ENCODE results near the gene TRIP13.
"Not testable (repeated sequence)": the region's sequence is repeated elsewhere in the genome, so short reads cannot be mapped to it uniquely, and the experiment has no call there.

Gene TRIP13

DNA sequence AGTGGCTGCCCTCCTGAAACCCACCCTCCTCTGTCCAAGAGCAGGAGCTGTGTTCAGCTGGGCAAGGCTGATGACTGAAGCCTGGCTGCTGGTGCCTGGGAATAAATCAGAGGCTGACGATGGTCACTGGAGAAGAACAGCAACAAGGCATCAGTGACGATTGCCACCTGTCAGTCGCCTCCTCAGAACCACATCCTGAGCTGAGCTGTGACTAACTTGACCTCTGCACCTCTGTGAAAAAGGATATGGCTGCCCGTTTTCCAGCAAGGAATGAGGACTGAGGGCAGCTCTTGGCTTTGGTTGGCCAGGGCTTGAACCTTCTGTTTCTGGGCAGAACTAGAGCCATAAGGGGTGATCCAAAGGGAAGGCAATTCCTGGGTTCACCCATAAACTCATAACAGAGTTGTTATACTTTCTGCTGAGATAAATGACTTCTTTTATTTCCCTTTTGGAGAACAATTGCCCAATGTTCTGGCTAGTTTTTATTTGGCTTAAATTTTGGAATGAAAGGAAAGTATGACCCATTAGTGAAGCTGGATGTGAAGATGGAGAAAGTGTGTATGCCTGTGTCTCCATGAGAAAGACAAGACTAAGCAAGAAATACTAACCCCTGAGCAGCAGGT, 40.1 kb downstream of the TRIP13 start:
- TF ChIP-seq, protein P1, sequence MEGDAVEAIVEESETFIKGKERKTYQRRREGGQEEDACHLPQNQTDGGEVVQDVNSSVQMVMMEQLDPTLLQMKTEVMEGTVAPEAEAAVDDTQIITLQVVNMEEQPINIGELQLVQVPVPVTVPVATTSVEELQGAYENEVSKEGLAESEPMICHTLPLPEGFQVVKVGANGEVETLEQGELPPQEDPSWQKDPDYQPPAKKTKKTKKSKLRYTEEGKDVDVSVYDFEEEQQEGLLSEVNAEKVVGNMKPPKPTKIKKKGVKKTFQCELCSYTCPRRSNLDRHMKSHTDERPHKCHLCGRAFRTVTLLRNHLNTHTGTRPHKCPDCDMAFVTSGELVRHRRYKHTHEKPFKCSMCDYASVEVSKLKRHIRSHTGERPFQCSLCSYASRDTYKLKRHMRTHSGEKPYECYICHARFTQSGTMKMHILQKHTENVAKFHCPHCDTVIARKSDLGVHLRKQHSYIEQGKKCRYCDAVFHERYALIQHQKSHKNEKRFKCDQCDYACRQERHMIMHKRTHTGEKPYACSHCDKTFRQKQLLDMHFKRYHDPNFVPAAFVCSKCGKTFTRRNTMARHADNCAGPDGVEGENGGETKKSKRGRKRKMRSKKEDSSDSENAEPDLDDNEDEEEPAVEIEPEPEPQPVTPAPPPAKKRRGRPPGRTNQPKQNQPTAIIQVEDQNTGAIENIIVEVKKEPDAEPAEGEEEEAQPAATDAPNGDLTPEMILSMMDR (IDR thresholded peaks at IDR 0.05; ENCODE audit: unreplicated experiment in 3 of 3), result no peak
- Mint-ChIP-seq H3K9me3 (peaks cover 6% of the 10 kb centered on the region), H3K4me3 (no peak overlapping the region), H3K27ac (no peak overlapping the region), H3K4me1 (no peaks in the 10 kb centered on the region), H3K27me3 (ENCODE audit: low read depth) (peaks cover 41% of the 10 kb centered on the region), H3K36me3 (ENCODE audit: low read depth) (no peaks in the 10 kb centered on the region)

DNA sequence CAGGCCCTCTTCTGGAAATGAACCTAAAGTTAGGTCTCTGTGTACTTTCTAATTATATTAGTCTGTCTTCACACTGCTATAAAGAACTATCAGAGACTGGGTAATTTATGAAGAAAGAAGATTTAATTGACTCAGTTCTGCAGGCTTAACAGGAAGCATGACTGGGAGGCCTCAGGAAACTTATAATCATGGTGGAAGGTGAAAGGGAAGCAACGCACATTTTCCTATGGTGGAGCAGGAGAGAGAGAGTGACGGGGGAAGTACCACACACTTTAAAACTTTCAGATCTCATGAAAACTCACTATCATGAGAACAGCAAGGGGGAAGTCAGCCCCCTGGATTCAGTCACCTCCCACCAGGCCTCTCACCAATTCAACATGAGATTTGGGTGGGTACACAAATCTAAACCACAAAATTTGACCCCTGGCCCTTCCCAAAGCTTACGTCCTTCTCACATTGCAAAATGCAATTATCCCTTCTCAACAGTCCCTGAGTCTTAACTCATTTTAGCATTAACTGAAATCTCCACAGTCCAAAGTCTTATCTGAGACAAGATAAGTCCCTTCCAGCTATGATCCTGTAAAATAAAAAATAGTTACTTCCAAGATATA, 40.7 kb downstream of the TRIP13 start:
- TF ChIP-seq, protein P1 (IDR thresholded peaks at IDR 0.05; ENCODE audit: unreplicated experiment in 3 of 3), result no peak
- peaks cover 6% of the 10 kb centered on the region for H3K9me3 Mint-ChIP-seq
- H3K4me1 Mint-ChIP-seq, result no peaks in the 10 kb centered on the region
- no peak overlapping the region for H3K4me3 Mint-ChIP-seq
- no peaks in the 10 kb centered on the region for H3K36me3 Mint-ChIP-seq (ENCODE audit: low read depth)
- peaks cover 35% of the 10 kb centered on the region for H3K27me3 Mint-ChIP-seq (ENCODE audit: low read depth)
- H3K27ac Mint-ChIP-seq, result no peak overlapping the region

DNA sequence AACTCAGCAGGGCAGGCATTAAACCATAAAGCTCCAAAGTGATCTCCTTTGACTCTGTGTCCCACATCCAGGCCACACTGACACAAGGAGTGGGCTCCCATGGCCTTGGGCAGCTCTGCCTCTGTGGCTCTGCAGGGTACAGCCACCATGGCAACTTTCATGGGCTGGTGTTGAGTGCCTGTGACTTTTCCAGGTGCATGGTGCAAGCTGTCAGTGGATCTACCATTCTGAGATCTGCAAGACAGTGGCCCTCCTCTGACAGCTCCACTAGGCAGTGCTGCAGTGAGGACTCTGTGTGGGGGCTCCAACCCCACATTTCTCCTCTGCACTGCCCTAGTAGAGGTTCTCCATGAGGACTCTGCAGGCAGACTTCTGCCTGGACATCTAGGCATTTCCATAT, 41.3 kb downstream of the TRIP13 start:
- not testable (repeated sequence) for H3K4me1 Mint-ChIP-seq; H3K36me3 Mint-ChIP-seq (ENCODE audit: low read depth); H3K4me3 Mint-ChIP-seq; H3K9me3 Mint-ChIP-seq; H3K27ac Mint-ChIP-seq
- H3K27me3 Mint-ChIP-seq (ENCODE audit: low read depth), result peaks cover 35% of the 10 kb centered on the region

DNA sequence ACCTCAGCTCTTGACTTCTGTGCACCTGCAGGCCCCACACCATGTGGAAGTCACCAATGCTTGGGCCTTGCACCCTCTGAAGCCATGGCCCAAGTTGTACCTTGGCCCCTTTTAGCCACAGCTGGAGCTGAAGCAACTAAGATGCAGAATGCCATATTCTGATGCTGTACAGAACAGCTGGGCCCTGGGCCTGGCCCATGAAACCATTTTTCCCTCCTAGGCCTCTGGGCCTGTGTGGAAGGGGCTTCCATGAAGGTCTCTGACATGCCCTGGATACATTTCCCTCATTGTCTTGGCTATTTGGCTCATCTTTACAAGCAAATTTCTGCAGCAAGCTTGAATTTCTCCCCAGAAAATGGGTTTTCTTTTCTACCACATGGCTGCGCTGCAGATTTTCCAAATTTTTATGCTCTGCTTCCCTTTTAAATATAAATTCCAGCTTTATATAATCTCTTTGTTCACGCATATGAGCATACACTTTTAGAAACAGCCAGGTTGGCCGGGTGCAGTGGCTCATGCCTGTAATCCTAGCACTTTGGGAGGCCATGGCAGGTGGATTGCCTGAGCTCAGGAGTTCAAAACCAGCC, 41.8 kb downstream of the TRIP13 start:
- H3K4me3 Mint-ChIP-seq, H3K27ac Mint-ChIP-seq: not testable (repeated sequence)
- peaks cover 35% of the 10 kb centered on the region for H3K27me3 Mint-ChIP-seq (ENCODE audit: low read depth)

DNA sequence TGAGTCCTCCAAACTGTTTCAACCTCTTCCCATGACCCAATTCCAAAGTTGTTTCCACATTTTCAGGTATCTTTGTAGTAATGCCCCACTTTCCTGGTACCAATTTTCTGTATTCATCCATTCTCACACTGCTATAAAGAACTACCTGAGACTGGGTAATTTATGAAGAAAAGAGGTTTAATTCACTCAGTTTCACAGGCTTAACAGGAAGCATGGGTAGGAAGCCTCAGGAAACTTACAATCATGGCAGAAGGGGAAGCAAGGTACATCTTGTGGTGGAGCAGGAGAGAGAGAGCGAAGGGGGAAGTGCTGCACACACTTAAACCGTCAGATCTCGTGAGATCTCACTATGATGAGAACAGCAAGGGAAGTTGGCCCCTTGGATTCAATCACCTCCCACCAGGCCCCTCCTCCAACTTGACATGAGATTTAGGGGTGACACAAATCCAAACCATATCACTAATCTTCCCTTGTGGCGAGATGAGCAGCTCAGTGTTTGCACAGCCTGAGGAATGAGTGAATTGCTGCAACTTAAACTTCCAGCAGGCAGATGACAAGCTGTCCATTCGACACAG, 42.9 kb downstream of the TRIP13 start:
- peaks cover 28% of the 10 kb centered on the region for H3K27me3 Mint-ChIP-seq (ENCODE audit: low read depth)
- no peaks in the 10 kb centered on the region for H3K4me1 Mint-ChIP-seq
- no peak overlapping the region for H3K4me3 Mint-ChIP-seq
- no peaks in the 10 kb centered on the region for H3K36me3 Mint-ChIP-seq (ENCODE audit: low read depth)
- peaks cover 6% of the 10 kb centered on the region for H3K9me3 Mint-ChIP-seq
- TF ChIP-seq, protein P1 (IDR thresholded peaks at IDR 0.05; ENCODE audit: unreplicated experiment in 3 of 3), result no peak
- H3K27ac Mint-ChIP-seq, result no peak overlapping the region

More for the DNA sequence above, 41.8 kb downstream of the TRIP13 start:
- H3K9me3 Mint-ChIP-seq; H3K36me3 Mint-ChIP-seq (ENCODE audit: low read depth); H3K4me1 Mint-ChIP-seq: not testable (repeated sequence)

DNA sequence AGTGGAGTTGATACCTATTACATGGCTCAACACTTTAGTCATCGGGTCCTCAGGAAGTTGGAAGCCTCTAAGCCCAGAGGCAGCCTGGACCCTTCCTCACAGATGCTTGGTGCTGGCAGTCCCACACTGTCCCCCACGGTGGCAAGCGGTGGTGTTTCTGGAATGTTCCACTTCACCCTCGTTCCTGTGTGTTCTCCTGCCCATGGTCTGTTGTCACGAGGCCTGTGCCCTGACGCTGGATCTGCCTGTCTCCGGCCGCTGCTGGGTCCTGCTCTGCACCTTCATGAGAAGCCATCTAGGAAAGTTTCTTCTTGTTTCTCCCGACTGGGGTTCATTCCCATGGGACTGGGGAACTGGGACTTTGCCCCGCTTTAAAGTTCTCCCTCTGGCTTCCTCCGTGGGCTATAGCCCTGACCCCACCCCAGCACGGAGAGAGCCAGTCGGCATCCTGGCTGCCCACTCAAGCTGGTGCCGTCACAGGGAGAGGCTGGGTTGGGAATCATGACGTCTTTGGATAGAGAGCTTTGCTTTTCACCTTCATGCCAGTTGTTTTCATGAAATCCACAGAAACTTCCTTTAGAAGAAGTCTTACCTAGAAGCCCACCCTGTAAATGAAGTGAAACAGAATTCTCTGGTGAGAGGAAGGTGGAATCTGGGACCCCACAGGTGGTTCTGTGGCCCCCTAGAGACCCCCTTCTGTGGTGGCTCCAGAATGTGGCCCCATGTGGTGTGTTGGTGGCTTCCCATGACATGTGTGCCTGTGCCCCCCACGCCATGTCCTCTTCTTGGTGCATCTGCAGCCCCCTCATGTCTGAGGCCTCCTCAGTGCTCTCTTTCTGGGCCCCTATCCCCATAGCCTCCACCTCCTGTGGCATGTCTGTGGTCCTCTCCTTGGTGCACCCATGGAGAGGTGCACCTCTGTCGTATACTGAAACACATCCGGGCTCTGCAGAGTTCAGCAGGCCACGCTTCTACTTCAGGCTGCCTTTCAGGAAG, 43.8 kb downstream of the TRIP13 start:
- no peak overlapping the region for H3K27ac Mint-ChIP-seq
- H3K27me3 Mint-ChIP-seq (ENCODE audit: low read depth), result peaks cover 27% of the 10 kb centered on the region
- peaks cover 6% of the 10 kb centered on the region for H3K9me3 Mint-ChIP-seq
- no peaks in the 10 kb centered on the region for H3K4me1 Mint-ChIP-seq
- H3K4me3 Mint-ChIP-seq, result no peak overlapping the region
- no peaks in the 10 kb centered on the region for H3K36me3 Mint-ChIP-seq (ENCODE audit: low read depth)
- TF ChIP-seq, protein P1 (IDR thresholded peaks at IDR 0.05; ENCODE audit: unreplicated experiment in 3 of 3), result no peak
